HepG2 (cell line): Measurements from ENCODE around the gene KRTAP5-1. TPM values are rescaled to one million over a fixed set of nuclear protein-coding genes. Genes with fewer than 3 reads are reported as not detected.

Experiments
- ATAC-seq: fragments of 200-7000 bp; cut with Tn5 transposase; 3 replicates; pipeline ENCODE4 v1.9.1; 2020; ENCODE audit warnings: mild to moderate bottlenecking, moderate library complexity
- BruUV-seq: library from RNA; stranded (reverse); fragments of 400-500 nt; replicated peaks from 2 replicates; lab custom pipeline; 2021; lab: Mats Ljungman, UMichigan
- CTCF ChIA-PET: fragments of 300-600 bp; formaldehyde crosslinking; extraction: SDS; loops from one replicate; lab custom pipeline; 2021; ENCODE audit warnings: low total read pairs, inconsistent platforms, low intra/inter-chr PET ratio; lab: Yijun Ruan, JAX
- POLR2A ChIA-PET: fragments of 350-600 bp; sonication (Branson Sonifier 250); formaldehyde crosslinking; loops from one replicate; lab custom pipeline; 2020; ENCODE audit warnings: antibody characterized with exemption, inconsistent platforms; lab: Yijun Ruan, JAX
- DNase-seq: peaks from one replicate; pipeline ENCODE4 v3.0.0-alpha.2; 2015; ENCODE audit warnings: low spot score
- FAIRE-seq: peaks from 3 replicates; lab custom pipeline; 2011; peaks lifted over from hg19 to GRCh38; lab: Jason Lieb, UNC
- H2AFZ ChIP-seq: one replicate; pipeline ENCODE4 v1.6.1; 2011; ENCODE audit warnings: low read length, inconsistent platforms
- H3K27ac ChIP-seq: fragments of 300-600 bp; 3 replicates; pipeline ENCODE4 v1.8.0; 2011; ENCODE audit warnings: mixed run types, mild to moderate bottlenecking, mixed read lengths, low read length, inconsistent platforms; ENCODE audit not compliant: insufficient read depth; ENCODE audit errors: extremely low read length
- H3K27me3 ChIP-seq, 2 experiments: fragments of 200-600 bp in 1 of 2; 2 replicates in 1 of 2; 3 replicates in 1 of 2; pipeline versions ENCODE4 v1.6.0 to v1.8.0; 2011; ENCODE audit warnings: low read length in 2 of 2, mild to moderate bottlenecking in 2 of 2, moderate library complexity in 2 of 2, inconsistent platforms in 1 of 2; ENCODE audit not compliant: insufficient read depth in 2 of 2, control insufficient read depth in 1 of 2
- H3K36me3 ChIP-seq, 2 experiments: fragments of 200-600 bp in 1 of 2; replicated peaks in 1 of 2; 2 replicates in 1 of 2; 3 replicates in 1 of 2; pipeline versions ENCODE4 v1.5.1 to v1.8.0; 2011; ENCODE audit warnings: low read length in 2 of 2, inconsistent platforms in 1 of 2; ENCODE audit not compliant: insufficient read depth in 2 of 2, control insufficient read depth in 1 of 2
- H3K4me1 ChIP-seq: 2 replicates; pipeline ENCODE4 v1.5.1; 2012; ENCODE audit warnings: low read length, inconsistent platforms; ENCODE audit not compliant: insufficient read depth
- H3K4me2 ChIP-seq: 2 replicates; pipeline ENCODE4 v1.6.0; 2011; ENCODE audit warnings: low read depth, low read length, inconsistent platforms
- H3K4me3 ChIP-seq, 3 experiments: fragments of 200-600 bp in 1 of 3; sonication (generic), shearing (Covaris generic) in 1 of 3; replicated peaks in 1 of 3; 2 replicates each; pipeline ENCODE4 v1.5.1; 2011 to 2016; ENCODE audit warnings: low read length in 3 of 3, inconsistent platforms in 2 of 3, low read depth in 2 of 3, mild to moderate bottlenecking in 2 of 3, control low read depth in 1 of 3, mixed read lengths in 1 of 3; ENCODE audit not compliant: insufficient read depth in 1 of 3
- H3K79me2 ChIP-seq: one replicate; pipeline ENCODE4 v1.6.1; 2011; ENCODE audit warnings: low read length, inconsistent platforms; ENCODE audit not compliant: insufficient read depth
- H3K9ac ChIP-seq: 2 replicates; pipeline ENCODE4 v1.6.0; 2011; ENCODE audit warnings: mild to moderate bottlenecking, low read depth, low read length, inconsistent platforms; ENCODE audit not compliant: insufficient read depth
- H3K9me3 ChIP-seq: 2 replicates; pipeline ENCODE4 v1.5.1; 2012; ENCODE audit warnings: mild to moderate bottlenecking, low read length
- H4K20me1 ChIP-seq: 2 replicates; pipeline ENCODE4 v1.6.0; 2011; ENCODE audit warnings: inconsistent platforms, mild to moderate bottlenecking, low read length, moderate library complexity; ENCODE audit not compliant: insufficient read depth
- AGO1 ChIP-seq: fragments of 200-400 bp; formaldehyde crosslinking; IDR thresholded peaks from 2 replicates; pipeline ENCODE4 v1.6.1; 2017; ENCODE audit warnings: mild to moderate bottlenecking, low read depth, low read length, moderate library complexity; ENCODE audit not compliant: poor library complexity, severe bottlenecking
- CCAR2 ChIP-seq: fragments of 200-400 bp; formaldehyde crosslinking; optimal IDR thresholded peaks from 2 replicates; pipeline ENCODE3; 2018; ENCODE audit warnings: low read depth, mild to moderate bottlenecking, low read length, moderate library complexity
- FOXA1 ChIP-seq, 2 experiments: fragments of 450-650 bp in 1 of 2; sonication (generic) in 1 of 2; formaldehyde crosslinking in 1 of 2; IDR thresholded peaks; 2 replicates each; pipeline versions ENCODE4 v1.4.0 to v1.6.1; 2016 to 2020; ENCODE audit warnings: missing genetic modification reagents in 1 of 2
- HNF4G ChIP-seq, 2 experiments: sonication (generic) in 1 of 2; formaldehyde crosslinking in 1 of 2; IDR thresholded peaks; 2 replicates each; pipeline versions ENCODE4 v1.4.0 to v1.6.1; 2011 to 2020; ENCODE audit warnings: borderline replicate concordance in 2 of 2, low read depth in 2 of 2, mild to moderate bottlenecking in 2 of 2, low read length in 1 of 2, missing genetic modification reagents in 1 of 2, moderate library complexity in 1 of 2
- HOXA9 ChIP-seq: sonication (generic); formaldehyde crosslinking; IDR thresholded peaks from 2 replicates; pipeline ENCODE4 v1.8.1; 2022; ENCODE audit warnings: missing genetic modification reagents, mild to moderate bottlenecking, moderate library complexity, borderline replicate concordance
- IRX3 ChIP-seq: sonication (generic); formaldehyde crosslinking; IDR thresholded peaks from 2 replicates; pipeline ENCODE4 v1.8.1; 2023; ENCODE audit warnings: mild to moderate bottlenecking, low read depth, missing genetic modification reagents, borderline replicate concordance
- NR2C2 ChIP-seq: sonication (generic); formaldehyde crosslinking; IDR thresholded peaks from 2 replicates; pipeline ENCODE4 v1.4.0; 2020; ENCODE audit warnings: missing genetic modification reagents, mild to moderate bottlenecking, moderate library complexity, borderline replicate concordance
- TBP ChIP-seq: sonication (generic); formaldehyde crosslinking; IDR thresholded peaks from 2 replicates; pipeline ENCODE4 v1.5.0; 2020; ENCODE audit warnings: missing genetic modification reagents
- WGBS: methylation state at CpG from one replicate; pipeline ENCODE4 v1.1.6; 2017; ENCODE audit warnings: low lambda C conversion rate; 5-methylcytosine and 5-hydroxymethylcytosine counted together
- in situ Hi-C: cut with HindIII; loops from 2 replicates; pipeline ENCODE4 v1.10.0; 2017; ENCODE audit warnings: low pct_unique_long_range_greater_than_20kb; ENCODE audit not compliant: extremely low pct_ligation_motif_present
- intact Hi-C: fragments of 100-400 bp; cut with micrococcal nuclease; formaldehyde crosslinking; loops from one replicate; pipeline ENCODE4 v1.10.0; 2022; ENCODE audit not compliant: unreplicated experiment
- polyA plus RNA-seq, 8 experiments: library from polyadenylated mRNA; depleted of rRNA in 3 of 8; stranded (reverse) in 7 of 8; unstranded in 1 of 8; fragments of >200 nt; fragmentation: Illumina TruSeq in 4 of 8; extraction: Trizol in 4 of 8; gene quantifications; 2 replicates each; pipeline versions ENCODE4 v1.2.1 to v1.2.3, GENCODE V29; 2011 to 2016; ENCODE audit warnings: low read depth in 4 of 8, missing spikeins in 1 of 8, mixed read lengths in 1 of 8; ENCODE audit not compliant: insufficient read depth in 1 of 8
- total RNA-seq, 5 experiments: library from RNA; depleted of rRNA; stranded (reverse); fragments of >200 nt; fragmentation: Illumina TruSeq; extraction: Trizol; gene quantifications; 2 replicates each; pipeline ENCODE4 v1.2.3, GENCODE V29; 2016; ENCODE audit warnings: low read depth in 1 of 5

The KRTAP5-1 gene
- total and polyA plus RNA-seq, 2 of the 13 experiments (the other 11 are each of a cell fraction or from before 2014, with no cell fraction given), result not detected

GRCh38 chr11:1560002-1560648, 25.0 kb downstream of the KRTAP5-1 start:
- BruUV-seq, result no TSS peak
- 92% methylated on average over 11 of the region's 15 CpGs for WGBS

GRCh38 chr11:1559111-1559951, 25.8 kb downstream of the KRTAP5-1 start:
- ATAC-seq (no peak), DNase-seq (no peak), FAIRE-seq (no peak)
- WGBS, result 94% methylated on average over 14 of the region's 29 CpGs
- no peak overlapping the region for H3K27ac ChIP-seq
- H3K4me3 ChIP-seq, result no peak overlapping the region
- ChIA-PET CTCF (no interaction called here), POLR2A (no interaction called here)
- H3K9me3 ChIP-seq, result no peaks in the 10 kb centered on the region
- TF ChIP-seq TBP (CRISPR knock-in tag), result no peak
- TF ChIP-seq AGO1, result peak; percentile 25
- H3K36me3 ChIP-seq, result peaks cover 0 to 1% of the 10 kb centered on the region in 2 experiments; a peak in 1 of 5 replicates
- H4K20me1 ChIP-seq, result peaks cover 4% of the 10 kb centered on the region; the same call in 1 of the 2 replicates
- H3K27me3 ChIP-seq, result no peaks in the 10 kb centered on the region
- no peak overlapping the region for H3K9ac ChIP-seq
- no peaks in the 10 kb centered on the region for H3K4me1 ChIP-seq
- intact Hi-C loops, result no loop called here
- BruUV-seq, result no TSS peak
- in situ Hi-C loops, result no loop called here
- H3K79me2 ChIP-seq, result no peaks in the 10 kb centered on the region
- H3K4me2 ChIP-seq, result no peak overlapping the region
- H2AFZ ChIP-seq, result no peak overlapping the region

More at GRCh38 chr11:1560002-1560648, 25.0 kb downstream of the KRTAP5-1 start:
- Histone ChIP-seq H3K4me2 (no peak overlapping the region), H3K9ac (no peak overlapping the region), H3K79me2 (no peaks in the 10 kb centered on the region), H3K27me3 (no peaks in the 10 kb centered on the region), H2AFZ (no peak overlapping the region), H3K4me3 (no peak overlapping the region), H3K36me3 (peaks cover 0 to 1% of the 10 kb centered on the region in 2 experiments; a peak in 1 of 5 replicates), H3K9me3 (no peaks in the 10 kb centered on the region), H3K27ac (no peak overlapping the region), H3K4me1 (no peaks in the 10 kb centered on the region), H4K20me1 (peaks cover 4% of the 10 kb centered on the region; the same call in 1 of the 2 replicates)
- CTCF ChIA-PET, result no interaction called here
- ATAC-seq (no peak), FAIRE-seq (no peak), DNase-seq (no peak)
- intact Hi-C loops (no loop called here), in situ Hi-C loops (no loop called here)
- no peak for TF ChIP-seq HNF4G (IDR thresholded peaks at IDR 0.05; ENCODE audit: borderline replicate concordance, low read depth, low read length)
- TF ChIP-seq HNF4G (CRISPR knock-in tag; IDR thresholded peaks at IDR 0.05; ENCODE audit: borderline replicate concordance, low read depth), result no peak
- TF ChIP-seq HOXA9 (CRISPR knock-in tag), result no peak
- TF ChIP-seq FOXA1 (IDR thresholded peaks at IDR 0.05), result no peak
- TF ChIP-seq FOXA1 (CRISPR knock-in tag; IDR thresholded peaks at IDR 0.05), result no peak
- no peak for TF ChIP-seq NR2C2 (CRISPR knock-in tag)
- no peak for TF ChIP-seq IRX3
- peak; percentile 2 for TF ChIP-seq AGO1
- TF ChIP-seq CCAR2, result no peak
- POLR2A ChIA-PET, result no interaction called here
